Activated naive CD8-positive, alpha-beta T cell treated with anti-CD3 and anti-CD28 coated beads, Interleukin-2, amount 10 ng/mL, durations not matched to agents 7 days and 5 days (primary cell): ENCODE measurements around the gene RPS3. TPM values are rescaled to one million over a fixed set of nuclear protein-coding genes. Genes with fewer than 3 reads are reported as not detected.
"Not testable (repeated sequence)": the region's sequence is repeated elsewhere in the genome, so short reads cannot be mapped to it uniquely, and the experiment has no call there.

Experiments
- ATAC-seq: fragments of 150-1000 bp; cut with Tn5 transposase; one replicate; pipeline ENCODE4 v1.10.0; 2021; ENCODE audit warnings: low read depth, moderate library complexity
- POLR2A ChIA-PET: fragments of 350-600 bp; sonication (Branson Sonifier 250); formaldehyde crosslinking; loops from one replicate; lab custom pipeline; 2021; ENCODE audit warnings: antibody characterized with exemption; lab: Charles Lee
- DNase-seq: peaks from one replicate; pipeline ENCODE4 v3.0.0; 2021
- H3K27ac Mint-ChIP-seq: one replicate; pipeline ENCODE4 v1.8.0; 2022; ENCODE audit warnings: mild to moderate bottlenecking, mixed read lengths
- H3K27me3 Mint-ChIP-seq: one replicate; pipeline ENCODE4 v1.8.0; 2022; ENCODE audit warnings: mild to moderate bottlenecking, moderate library complexity, mixed read lengths
- H3K36me3 Mint-ChIP-seq: one replicate; pipeline ENCODE4 v1.8.0; 2021; ENCODE audit warnings: mild to moderate bottlenecking, mixed read lengths
- H3K4me1 Mint-ChIP-seq: one replicate; pipeline ENCODE4 v1.8.0; 2021; ENCODE audit warnings: mixed read lengths
- H3K4me3 Mint-ChIP-seq: one replicate; pipeline ENCODE4 v1.8.0; 2022; ENCODE audit warnings: mild to moderate bottlenecking, moderate library complexity, mixed read lengths
- H3K9me3 Mint-ChIP-seq: one replicate; pipeline ENCODE4 v1.8.0; 2021; ENCODE audit warnings: mixed read lengths
- total RNA-seq, 2 experiments: library from RNA; stranded (reverse); gene quantifications; one replicate each; pipeline ENCODE4 v1.2.3, GENCODE V29; 2021

RPS3 gene
- total RNA-seq, 2 experiments from 2014 or later: 3,289 to 3,447 TPM

- H3K4me3 Mint-ChIP-seq, H3K36me3 Mint-ChIP-seq, H3K27ac Mint-ChIP-seq, ATAC-seq, H3K9me3 Mint-ChIP-seq, DNase-seq, H3K27me3 Mint-ChIP-seq: not testable (repeated sequence)
- peaks cover 22% of the 10 kb centered on the region for H3K4me1 Mint-ChIP-seq
- POLR2A ChIA-PET: interaction anchor here (0.7 to 4.4 kb wide), 2 partner anchors 15 to 157 kb away, joined by 4 to 46 read pairs; partner anchors contain the start of gene ARRB1
These were observed 32.5 kb upstream of the RPS3 start for GRCh38 chr11:75366826-75367225.

- Mint-ChIP-seq H3K9me3 (peaks cover 3% of the 10 kb centered on the region), H3K4me3 (peak overlapping the region; percentile 79)
These were observed 29.6 kb upstream of the RPS3 start for GRCh38 chr11:75369560-75370255.

GRCh38 chr11:75371949-75372876, 27.1 kb upstream of the RPS3 start:
- Mint-ChIP-seq H3K27ac (no peak overlapping the region), H3K4me3 (no peak overlapping the region), H3K27me3 (peaks cover 3% of the 10 kb centered on the region), H3K4me1 (peaks cover 32% of the 10 kb centered on the region), H3K36me3 (peaks cover 5% of the 10 kb centered on the region), H3K9me3 (peaks cover 1% of the 10 kb centered on the region)
- ATAC-seq (no peak), DNase-seq (no peak)
- POLR2A ChIA-PET: interaction anchor here (1.0 to 1.8 kb wide), 2 partner anchors 11 to 22 kb away, joined by 4 to 6 read pairs; no protein-coding TSS in a partner anchor

More at GRCh38 chr11:75369560-75370255, 29.6 kb upstream of the RPS3 start:
- ATAC-seq: peak; percentile 28
- peaks cover 3% of the 10 kb centered on the region for H3K27me3 Mint-ChIP-seq
- peak overlapping the region; percentile 97 for H3K27ac Mint-ChIP-seq
- DNase-seq: no peak
- peaks cover 27% of the 10 kb centered on the region for H3K4me1 Mint-ChIP-seq
- POLR2A ChIA-PET: interaction anchor here (0.7 to 4.4 kb wide), 5 partner anchors 14 to 39 kb away, joined by 5 to 46 read pairs (median 8); partner anchors contain the start of gene ARRB1
- H3K36me3 Mint-ChIP-seq: peaks cover 9% of the 10 kb centered on the region

GRCh38 chr11:75373201-75373600, 26.1 kb upstream of the RPS3 start:
- no peak for ATAC-seq
- peaks cover 3% of the 10 kb centered on the region for H3K27me3 Mint-ChIP-seq
- peaks cover 5% of the 10 kb centered on the region for H3K36me3 Mint-ChIP-seq
- DNase-seq: no peak
- peaks cover 30% of the 10 kb centered on the region for H3K4me1 Mint-ChIP-seq
- POLR2A ChIA-PET: interaction anchor here (1.8 kb wide), 1 partner anchor 23 kb away, joined by 6 read pairs; no protein-coding TSS in a partner anchor
- no peak overlapping the region for H3K4me3 Mint-ChIP-seq
- H3K9me3 Mint-ChIP-seq: peaks cover 1% of the 10 kb centered on the region
- no peak overlapping the region for H3K27ac Mint-ChIP-seq

GRCh38 chr11:75374646-75375045, 24.7 kb upstream of the RPS3 start:
- H3K27me3 Mint-ChIP-seq: peaks cover 3% of the 10 kb centered on the region
- H3K9me3 Mint-ChIP-seq: peaks cover 1% of the 10 kb centered on the region
- no peak overlapping the region for H3K4me3 Mint-ChIP-seq
- H3K4me1 Mint-ChIP-seq: peaks cover 19% of the 10 kb centered on the region
- peaks cover 5% of the 10 kb centered on the region for H3K36me3 Mint-ChIP-seq
- ATAC-seq (no peak), DNase-seq (no peak)
- H3K27ac Mint-ChIP-seq: no peak overlapping the region
- POLR2A ChIA-PET: no interaction called here

GRCh38 chr11:75375626-75376025, 23.7 kb upstream of the RPS3 start:
- Mint-ChIP-seq H3K9me3 (no peaks in the 10 kb centered on the region), H3K27me3 (peaks cover 3% of the 10 kb centered on the region), H3K4me3 (no peak overlapping the region), H3K4me1 (peaks cover 14% of the 10 kb centered on the region), H3K27ac (peak overlapping the region; percentile 62), H3K36me3 (peaks cover 3% of the 10 kb centered on the region)
- POLR2A ChIA-PET: no interaction called here
- ATAC-seq (no peak), DNase-seq (no peak)

GRCh38 chr11:75376175-75376574, 23.1 kb upstream of the RPS3 start:
- peaks cover 3% of the 10 kb centered on the region for H3K27me3 Mint-ChIP-seq
- H3K4me1 Mint-ChIP-seq: peaks cover 18% of the 10 kb centered on the region
- no peak overlapping the region for H3K27ac Mint-ChIP-seq
- H3K36me3 Mint-ChIP-seq: peaks cover 3% of the 10 kb centered on the region
- ATAC-seq (no peak), DNase-seq (no peak)
- H3K4me3 Mint-ChIP-seq: no peak overlapping the region
- POLR2A ChIA-PET: interaction anchor here (2.1 kb wide), 1 partner anchor 23 kb away, joined by 7 read pairs; no protein-coding TSS in a partner anchor
- no peaks in the 10 kb centered on the region for H3K9me3 Mint-ChIP-seq

- peaks cover 17% of the 10 kb centered on the region for H3K4me1 Mint-ChIP-seq
- H3K27ac Mint-ChIP-seq, H3K36me3 Mint-ChIP-seq: not testable (repeated sequence)
These were observed 20.5 kb upstream of the RPS3 start for GRCh38 chr11:75378776-75379175.

GRCh38 chr11:75380245-75380644, 19.1 kb upstream of the RPS3 start:
- POLR2A ChIA-PET: interaction anchor here (1.6 kb wide), 1 partner anchor 104 kb away, joined by 6 read pairs; no protein-coding TSS in a partner anchor
- no peaks in the 10 kb centered on the region for H3K9me3 Mint-ChIP-seq
- no peak overlapping the region for H3K4me3 Mint-ChIP-seq
- ATAC-seq (no peak), DNase-seq (no peak)
- H3K27me3 Mint-ChIP-seq: no peaks in the 10 kb centered on the region
- H3K36me3 Mint-ChIP-seq: no peaks in the 10 kb centered on the region
- H3K27ac Mint-ChIP-seq: no peak overlapping the region
- peaks cover 26% of the 10 kb centered on the region for H3K4me1 Mint-ChIP-seq

More at GRCh38 chr11:75378776-75379175, 20.5 kb upstream of the RPS3 start:
- H3K27me3 Mint-ChIP-seq, POLR2A ChIA-PET, H3K4me3 Mint-ChIP-seq, H3K9me3 Mint-ChIP-seq, ATAC-seq, DNase-seq: not testable (repeated sequence)

- DNase-seq: no peak
These were observed 18.4 kb upstream of the RPS3 start for GRCh38 chr11:75380716-75381420.

GRCh38 chr11:75383246-75383645, 16.1 kb upstream of the RPS3 start:
- DNase-seq: peak; percentile 60
- Mint-ChIP-seq H3K9me3 (no peaks in the 10 kb centered on the region), H3K4me3 (peak overlapping the region; percentile 53), H3K27me3 (peaks cover 9% of the 10 kb centered on the region), H3K36me3 (no peaks in the 10 kb centered on the region), H3K4me1 (peaks cover 22% of the 10 kb centered on the region), H3K27ac (peak overlapping the region; percentile 87)
- ATAC-seq: peak; percentile 86
- POLR2A ChIA-PET: interaction anchor here (0.6 to 2.6 kb wide), 13 partner anchors 11 to 109 kb away, joined by 3 to 16 read pairs (median 5); partner anchors contain the start of gene ARRB1

More at GRCh38 chr11:75380716-75381420, 18.4 kb upstream of the RPS3 start:
- Mint-ChIP-seq H3K9me3 (no peaks in the 10 kb centered on the region), H3K4me3 (no peak overlapping the region), H3K36me3 (no peaks in the 10 kb centered on the region), H3K27me3 (no peaks in the 10 kb centered on the region), H3K27ac (peak overlapping the region; percentile 66), H3K4me1 (peaks cover 23% of the 10 kb centered on the region)
- POLR2A ChIA-PET: interaction anchor here (1.3 to 1.6 kb wide), 2 partner anchors 28 to 105 kb away, joined by 6 read pairs; no protein-coding TSS in a partner anchor
- ATAC-seq: no peak

- peaks cover 22% of the 10 kb centered on the region for H3K4me1 Mint-ChIP-seq
- H3K27ac Mint-ChIP-seq: peak overlapping the region; percentile 90
- H3K4me3 Mint-ChIP-seq: peak overlapping the region; percentile 66
- no peaks in the 10 kb centered on the region for H3K9me3 Mint-ChIP-seq
- peak; percentile 75 for ATAC-seq
- DNase-seq: peak; percentile 89
- H3K36me3 Mint-ChIP-seq: no peaks in the 10 kb centered on the region
- POLR2A ChIA-PET: interaction anchor here (1.7 to 2.6 kb wide), 5 partner anchors 15 to 104 kb away, joined by 6 to 16 read pairs (median 8); no protein-coding TSS in a partner anchor
- peaks cover 9% of the 10 kb centered on the region for H3K27me3 Mint-ChIP-seq
These were observed 14.8 kb upstream of the RPS3 start for GRCh38 chr11:75384438-75385080.
